Mesenchymal stem cell (in vitro differentiated cells and primary cell): ENCODE measurements around the gene APBB1IP.

ENCODE experiments used
- DNase-seq: peaks from one replicate; pipeline ENCODE4 v3.0.0-alpha.2; 2013
- H2AFZ ChIP-seq: one replicate; pipeline ENCODE4 v1.6.1; 2013; ENCODE audit warnings: low read depth, mild to moderate bottlenecking, control low read depth, inconsistent platforms, low read length, moderate library complexity
- H2AK5ac ChIP-seq: 2 replicates; pipeline ENCODE4 v1.6.1; 2013; ENCODE audit warnings: low read length, moderate library complexity, mild to moderate bottlenecking, inconsistent platforms; ENCODE audit not compliant: severe bottlenecking
- H2BK120ac ChIP-seq: one replicate; pipeline ENCODE4 v1.6.1; 2013; ENCODE audit warnings: low read depth, mild to moderate bottlenecking, inconsistent platforms, low read length, moderate library complexity
- H2BK12ac ChIP-seq, 2 experiments: one replicate each; pipeline ENCODE4 v1.6.1; 2013; ENCODE audit warnings: inconsistent platforms in 2 of 2, low read length in 2 of 2, mild to moderate bottlenecking in 2 of 2, moderate library complexity in 2 of 2, control low read depth in 1 of 2
- H2BK15ac ChIP-seq: one replicate; pipeline ENCODE4 v1.6.1; 2013; ENCODE audit warnings: mild to moderate bottlenecking, low read depth, inconsistent platforms; ENCODE audit not compliant: poor library complexity, severe bottlenecking
- H2BK5ac ChIP-seq: 2 replicates; pipeline ENCODE4 v1.6.1; 2013; ENCODE audit warnings: low read depth, mild to moderate bottlenecking, low read length, control low read depth, inconsistent platforms; ENCODE audit not compliant: poor library complexity, severe bottlenecking
- H3K14ac ChIP-seq, 2 experiments: one replicate each; pipeline ENCODE4 v1.6.1; 2013; ENCODE audit warnings: inconsistent platforms in 2 of 2, low read length in 2 of 2, control low read depth in 1 of 2, mild to moderate bottlenecking in 1 of 2, moderate library complexity in 1 of 2
- H3K18ac ChIP-seq, 2 experiments: one replicate each; pipeline ENCODE4 v1.6.1; 2013; ENCODE audit warnings: inconsistent platforms in 2 of 2, low read length in 2 of 2, control low read depth in 1 of 2, low read depth in 1 of 2, mild to moderate bottlenecking in 1 of 2
- H3K23ac ChIP-seq, 2 experiments: one replicate each; pipeline ENCODE4 v1.6.1; 2013; ENCODE audit warnings: inconsistent platforms in 2 of 2, low read length in 2 of 2, mild to moderate bottlenecking in 2 of 2, moderate library complexity in 2 of 2, control low read depth in 1 of 2
- H3K27ac ChIP-seq: 2 replicates; pipeline ENCODE4 v1.5.1; 2013; ENCODE audit warnings: mild to moderate bottlenecking, moderate library complexity, low read length, control low read depth, inconsistent platforms; ENCODE audit not compliant: poor library complexity, severe bottlenecking
- H3K27me3 ChIP-seq, 2 experiments: 2 replicates each; pipeline versions ENCODE4 v1.6.1 to v1.7.0; 2013; ENCODE audit warnings: low read length in 2 of 2, mild to moderate bottlenecking in 2 of 2, moderate library complexity in 2 of 2, control low read depth in 1 of 2, inconsistent platforms in 1 of 2; ENCODE audit not compliant: control insufficient read depth in 1 of 2, insufficient read depth in 1 of 2
- H3K36me3 ChIP-seq, 2 experiments: 2 replicates each; pipeline versions ENCODE4 v1.6.1 to v1.7.0; 2013; ENCODE audit warnings: low read length in 2 of 2, control low read depth in 1 of 2, inconsistent platforms in 1 of 2, low read depth in 1 of 2, mild to moderate bottlenecking in 1 of 2; ENCODE audit not compliant: insufficient read depth in 2 of 2, control insufficient read depth in 1 of 2
- H3K4ac ChIP-seq, 2 experiments: one replicate each; pipeline ENCODE4 v1.6.1; 2013; ENCODE audit warnings: inconsistent platforms in 2 of 2, low read length in 2 of 2, mild to moderate bottlenecking in 2 of 2, moderate library complexity in 2 of 2, control low read depth in 1 of 2, low read depth in 1 of 2
- H3K4me1 ChIP-seq: 2 replicates; pipeline ENCODE4 v1.6.1; 2013; ENCODE audit warnings: low read depth, low read length, control low read depth; ENCODE audit not compliant: control insufficient read depth, insufficient read depth
- H3K4me2 ChIP-seq: 2 replicates; pipeline ENCODE4 v1.6.1; 2013; ENCODE audit warnings: low read length, mild to moderate bottlenecking, inconsistent platforms; ENCODE audit not compliant: poor library complexity, severe bottlenecking
- H3K4me3 ChIP-seq, 2 experiments: 2 replicates each; pipeline versions ENCODE4 v1.5.1 to v1.7.0; 2013; ENCODE audit warnings: low read length in 2 of 2, mild to moderate bottlenecking in 2 of 2, control low read depth in 1 of 2, low read depth in 1 of 2; ENCODE audit not compliant: insufficient read depth in 1 of 2
- H3K79me1 ChIP-seq: replicated peaks from 2 replicates; pipeline ENCODE4 v1.6.1; 2013; ENCODE audit warnings: mild to moderate bottlenecking, control low read depth, low read length, inconsistent platforms; ENCODE audit not compliant: poor library complexity, severe bottlenecking
- H3K9ac ChIP-seq: 2 replicates; pipeline ENCODE4 v1.7.0; 2013; ENCODE audit warnings: mild to moderate bottlenecking, low read length, moderate library complexity
- H3K9me3 ChIP-seq: 2 replicates; pipeline ENCODE4 v1.7.0; 2013; ENCODE audit warnings: mild to moderate bottlenecking, low read length; ENCODE audit not compliant: control insufficient read depth
- H4K8ac ChIP-seq: one replicate; pipeline ENCODE4 v1.6.1; 2013; ENCODE audit warnings: inconsistent platforms, mild to moderate bottlenecking, low read length, moderate library complexity
- H4K91ac ChIP-seq: one replicate; pipeline ENCODE4 v1.6.1; 2013; ENCODE audit warnings: mild to moderate bottlenecking, low read length, inconsistent platforms
- WGBS: methylation state at CpG from one replicate; pipeline ENCODE4 v1.1.7; 2013; ENCODE audit warnings: mixed read lengths; 5-methylcytosine and 5-hydroxymethylcytosine counted together

APBB1IP gene

GRCh38 chr10:26517141-26517867, 79.2 kb downstream of the APBB1IP start:
- Histone ChIP-seq H2AK5ac (no peak overlapping the region), H3K4ac (no peak overlapping the region), H3K23ac (no peak overlapping the region), H3K18ac (no peak overlapping the region), H4K91ac (no peak overlapping the region), H3K4me1 (no peaks in the 10 kb centered on the region), H2AFZ (no peak overlapping the region), H3K27ac (no peak overlapping the region), H2BK12ac (no peak overlapping the region), H4K8ac (no peak overlapping the region), H2BK120ac (no peak overlapping the region), H3K4me3 (no peak overlapping the region), H3K27me3 (no peaks in the 10 kb centered on the region), H3K9me3 (peaks cover 19% of the 10 kb centered on the region), H3K4me2 (no peak overlapping the region), H3K36me3 (peaks cover 0 to 89% of the 10 kb centered on the region in 2 experiments), H2BK15ac (no peak overlapping the region), H3K79me1 (no peaks in the 10 kb centered on the region), H2BK5ac (no peak overlapping the region), H3K14ac (no peak overlapping the region), H3K9ac (no peak overlapping the region)
- 71% methylated on average over 8 of the region's 9 CpGs for WGBS
- no peak for DNase-seq

DNA sequence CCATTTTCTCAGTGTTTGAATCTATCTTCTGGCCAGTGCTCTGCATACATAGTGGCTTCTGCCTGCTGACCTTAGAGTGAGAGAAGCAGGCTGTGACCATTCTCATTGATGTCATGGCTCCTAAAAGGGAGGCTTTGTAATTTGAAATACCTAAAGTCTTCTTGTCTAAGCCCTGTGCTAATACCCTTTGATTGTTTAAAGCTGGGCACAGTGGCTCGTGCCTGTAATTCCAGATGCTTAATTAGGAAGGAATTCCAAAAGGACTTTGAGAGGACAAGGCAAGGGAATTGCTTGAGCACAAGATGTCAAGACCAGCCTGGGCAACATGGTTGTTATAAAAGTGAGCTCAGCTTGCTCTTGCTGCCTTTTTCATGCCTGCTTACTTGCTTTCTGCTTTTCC, 81.7 kb downstream of the APBB1IP start:
- Histone ChIP-seq H3K14ac (no peak overlapping the region), H2BK15ac (no peak overlapping the region), H3K27ac (no peak overlapping the region), H2AFZ (no peak overlapping the region), H3K18ac (no peak overlapping the region), H3K4me2 (no peak overlapping the region), H2AK5ac (no peak overlapping the region), H4K8ac (no peak overlapping the region), H4K91ac (no peak overlapping the region), H3K9ac (no peak overlapping the region), H2BK12ac (no peak overlapping the region), H3K9me3 (peaks cover 6% of the 10 kb centered on the region), H3K4me1 (no peaks in the 10 kb centered on the region), H3K27me3 (no peaks in the 10 kb centered on the region), H2BK120ac (no peak overlapping the region), H3K79me1 (no peaks in the 10 kb centered on the region), H3K36me3 (peaks cover 0 to 83% of the 10 kb centered on the region in 2 experiments), H3K4me3 (no peak overlapping the region), H3K23ac (no peak overlapping the region), H2BK5ac (no peak overlapping the region), H3K4ac (no peak overlapping the region)
- 27% methylated on average over 1 of the region's 1 CpG for WGBS
- no peak for DNase-seq

GRCh38 chr10:26520575-26520974, 82.4 kb downstream of the APBB1IP start:
- no peak overlapping the region for H2BK5ac ChIP-seq
- H2AFZ ChIP-seq: no peak overlapping the region
- no peak overlapping the region for H3K14ac ChIP-seq
- H2BK120ac ChIP-seq: no peak overlapping the region
- H2BK15ac ChIP-seq: no peak overlapping the region
- H3K4me1 ChIP-seq: no peaks in the 10 kb centered on the region
- no peak overlapping the region for H3K27ac ChIP-seq
- H3K79me1 ChIP-seq: no peaks in the 10 kb centered on the region
- H3K36me3 ChIP-seq: peaks cover 0 to 77% of the 10 kb centered on the region in 2 experiments
- no peak for DNase-seq
- H3K27me3 ChIP-seq: no peaks in the 10 kb centered on the region
- no peak overlapping the region for H3K18ac ChIP-seq
- H4K91ac ChIP-seq: no peak overlapping the region
- H3K4me3 ChIP-seq: no peak overlapping the region
- no peak overlapping the region for H2BK12ac ChIP-seq
- H2AK5ac ChIP-seq: no peak overlapping the region
- no CpG with 5 or more reads among the region's 1 CpG for WGBS
- no peak overlapping the region for H3K4me2 ChIP-seq
- H3K9me3 ChIP-seq: peaks cover 6% of the 10 kb centered on the region
- H4K8ac ChIP-seq: no peak overlapping the region
- H3K9ac ChIP-seq: no peak overlapping the region
- H3K23ac ChIP-seq: no peak overlapping the region
- H3K4ac ChIP-seq: no peak overlapping the region

- no peak overlapping the region for H2AFZ ChIP-seq
- no peak overlapping the region for H3K23ac ChIP-seq
- H3K4me1 ChIP-seq: no peaks in the 10 kb centered on the region
- H2BK12ac ChIP-seq: no peak overlapping the region
- no peak overlapping the region for H3K27ac ChIP-seq
- 66% methylated on average over 4 of the region's 6 CpGs for WGBS
- H2BK120ac ChIP-seq: no peak overlapping the region
- no peak overlapping the region for H2BK15ac ChIP-seq
- H3K9me3 ChIP-seq: peaks cover 6% of the 10 kb centered on the region
- H4K91ac ChIP-seq: no peak overlapping the region
- no peaks in the 10 kb centered on the region for H3K27me3 ChIP-seq
- H3K36me3 ChIP-seq: peaks cover 0 to 81% of the 10 kb centered on the region in 2 experiments
- H3K79me1 ChIP-seq: no peaks in the 10 kb centered on the region
- no peak overlapping the region for H4K8ac ChIP-seq
- no peak overlapping the region for H3K4me3 ChIP-seq
- H3K4ac ChIP-seq: no peak overlapping the region
- H3K9ac ChIP-seq: no peak overlapping the region
- no peak overlapping the region for H2BK5ac ChIP-seq
- no peak overlapping the region for H2AK5ac ChIP-seq
- DNase-seq: no peak
- no peak overlapping the region for H3K14ac ChIP-seq
- H3K4me2 ChIP-seq: no peak overlapping the region
- no peak overlapping the region for H3K18ac ChIP-seq
Measured at GRCh38 chr10:26524161-26524896, 86.2 kb downstream of the APBB1IP start.
